HCT116 (cell line): ENCODE results near the gene OSTF1. TPM values are rescaled to one million over a fixed set of nuclear protein-coding genes. Genes with fewer than 3 reads are reported as not detected.

Experiments
- ATAC-seq: fragments of 200-7000 bp; cut with Tn5 transposase; 2 replicates; pipeline ENCODE4 v1.9.1; 2020; ENCODE audit warnings: mild to moderate bottlenecking, moderate library complexity
- BruUV-seq: library from RNA; stranded (reverse); fragments of 400-500 nt; replicated peaks from 2 replicates; lab custom pipeline; 2021; lab: Mats Ljungman, UMichigan
- CTCF ChIA-PET: fragments of 300-600 bp; sonication (Branson Sonifier 250); formaldehyde crosslinking; loops from one replicate; lab custom pipeline; 2021; ENCODE audit warnings: antibody characterized with exemption; lab: Charles Lee
- POLR2A ChIA-PET: fragments of 300-600, 350-600 bp; sonication (Branson Sonifier 250); formaldehyde crosslinking; loops from one replicate; lab custom pipeline; 2021; ENCODE audit warnings: antibody characterized with exemption; lab: Charles Lee
- RAD21 ChIA-PET, 2 experiments: fragments of 300-600 bp; sonication (Branson Sonifier 250); formaldehyde crosslinking; loops; one replicate each; lab custom pipeline; 2023; ENCODE audit warnings: low total read pairs in 2 of 2; ENCODE audit not compliant: uncharacterized antibody in 2 of 2, unreplicated experiment in 2 of 2, low non-redundant PET in 1 of 2; lab: Charles Lee
- DNase-seq: peaks from one replicate; pipeline ENCODE4 v3.0.0-alpha.2; 2010; ENCODE audit warnings: low read depth, low spot score
- H2AFZ ChIP-seq: fragments of 200-600 bp; shearing (Covaris generic), sonication (generic); 2 replicates; pipeline ENCODE4 v1.6.1; 2017; ENCODE audit warnings: low read depth, mixed run types, mixed read lengths, antibody characterized with exemption, low read length; ENCODE audit not compliant: poor library complexity, severe bottlenecking
- H3K27ac ChIP-seq: 2 replicates; pipeline ENCODE4 v1.5.1; 2012; ENCODE audit warnings: low read depth, low read length
- H3K27me3 ChIP-seq: fragments of 200-600 bp; sonication (generic); 2 replicates; pipeline ENCODE4 v1.6.1; 2016; ENCODE audit warnings: mixed run types, low read length, mixed read lengths; ENCODE audit not compliant: insufficient read depth
- H3K36me3 ChIP-seq, 2 experiments: fragments of 200-500 bp in 1 of 2; fragments of 200-600 bp in 1 of 2; sonication (Bioruptor generic) in 1 of 2; sonication (generic) in 1 of 2; 2 replicates each; pipeline versions ENCODE4 v1.5.1 to v1.6.1; 2014 to 2016; ENCODE audit warnings: low read length in 2 of 2, inconsistent platforms in 1 of 2, mixed read lengths in 1 of 2, mixed run types in 1 of 2; ENCODE audit not compliant: insufficient read depth in 2 of 2, control insufficient read depth in 1 of 2
- H3K4me1 ChIP-seq, 2 experiments: fragments of 200-600 bp in 1 of 2; sonication (generic) in 1 of 2; 2 replicates each; pipeline versions ENCODE4 v1.5.1 to v1.6.1; 2012 to 2017; ENCODE audit warnings: low read length in 2 of 2, inconsistent platforms in 1 of 2, mild to moderate bottlenecking in 1 of 2, mixed read lengths in 1 of 2, mixed run types in 1 of 2, moderate library complexity in 1 of 2; ENCODE audit not compliant: insufficient read depth in 2 of 2, control insufficient read depth in 1 of 2
- H3K4me2 ChIP-seq: fragments of 200-600 bp; sonication (generic); 2 replicates; pipeline ENCODE4 v1.6.1; 2017; ENCODE audit warnings: mixed run types, low read length, mixed read lengths
- H3K4me3 ChIP-seq, 2 experiments: fragments of 200-600 bp in 1 of 2; sonication (generic) in 1 of 2; replicated peaks in 1 of 2; 2 replicates each; pipeline ENCODE4 v1.5.1; 2011 to 2016; ENCODE audit warnings: low read length in 2 of 2, control low read depth in 1 of 2, low read depth in 1 of 2, mild to moderate bottlenecking in 1 of 2, mixed read lengths in 1 of 2, mixed run types in 1 of 2
- H3K79me2 ChIP-seq: fragments of 200-600 bp; sonication (generic); 2 replicates; pipeline ENCODE4 v1.6.1; 2017; ENCODE audit warnings: mild to moderate bottlenecking, mixed run types, low read length, moderate library complexity, mixed read lengths; ENCODE audit not compliant: insufficient read depth
- H3K9ac ChIP-seq: fragments of 200-600 bp; sonication (generic); 2 replicates; pipeline ENCODE4 v1.6.1; 2016; ENCODE audit warnings: low read length, mixed read lengths
- H3K9me2 ChIP-seq: fragments of 200-600 bp; sonication (generic), shearing (Covaris generic); 2 replicates; pipeline ENCODE4 v1.6.1; 2017; ENCODE audit warnings: mixed run types, mild to moderate bottlenecking, moderate library complexity; ENCODE audit not compliant: insufficient read depth
- H3K9me3 ChIP-seq, 2 experiments: fragments of 200-500 bp in 1 of 2; fragments of 200-600 bp in 1 of 2; sonication (Bioruptor generic) in 1 of 2; sonication (generic) in 1 of 2; 2 replicates each; pipeline ENCODE4 v1.6.1; 2014 to 2017; ENCODE audit warnings: low read length in 2 of 2, mixed read lengths in 2 of 2, inconsistent platforms in 1 of 2, low read depth in 1 of 2, mild to moderate bottlenecking in 1 of 2, mixed run types in 1 of 2, moderate library complexity in 1 of 2; ENCODE audit not compliant: control insufficient read depth in 1 of 2, insufficient read depth in 1 of 2
- H4K20me1 ChIP-seq: fragments of 200-600 bp; sonication (generic), shearing (Covaris generic); 2 replicates; pipeline ENCODE4 v1.6.1; 2017; ENCODE audit warnings: mixed run types, mild to moderate bottlenecking, moderate library complexity; ENCODE audit not compliant: insufficient read depth
- EZH2 ChIP-seq: fragments of 200-600 bp; sonication (generic); IDR thresholded peaks from 2 replicates; pipeline ENCODE4 v1.6.1; 2017; ENCODE audit warnings: antibody characterized with exemption, mixed run types
- FOSL1 ChIP-seq: IDR thresholded peaks from 2 replicates; pipeline ENCODE4 v1.6.1; 2012; ENCODE audit warnings: low read depth
- JUND ChIP-seq: IDR thresholded peaks from 2 replicates; pipeline ENCODE4 v1.6.1; 2012
- POLR2A ChIP-seq: IDR thresholded peaks from 2 replicates; pipeline ENCODE4 v1.7.0; 2011; ENCODE audit warnings: borderline replicate concordance; ENCODE audit not compliant: insufficient read depth, insufficient read length; ENCODE audit errors: extremely low read depth
- POLR2AphosphoS5 ChIP-seq: IDR thresholded peaks from 2 replicates; pipeline ENCODE4 v1.6.1; 2011; ENCODE audit warnings: mild to moderate bottlenecking, low read depth, low read length, moderate library complexity
- YY1 ChIP-seq: IDR thresholded peaks from 2 replicates; pipeline ENCODE4 v1.6.1; 2011; ENCODE audit warnings: low read length, low read depth, moderate library complexity, mild to moderate bottlenecking; ENCODE audit not compliant: insufficient replicate concordance; ENCODE audit errors: extremely low read depth
- ZFX ChIP-seq: fragments of 450-650 bp; IDR thresholded peaks from 2 replicates; pipeline ENCODE4 v1.6.1; 2017
- intact Hi-C: fragments of 100-400 bp; cut with micrococcal nuclease; formaldehyde crosslinking; loops from 2 replicates; pipeline ENCODE4 v1.10.0; 2022
- total RNA-seq: library from RNA; stranded (reverse); gene quantifications from one replicate; pipeline ENCODE4 v1.2.1, GENCODE V29; 2021; ENCODE audit not compliant: unreplicated experiment

OSTF1 gene
- total RNA-seq, 1 experiment from 2014 or later, result 20.7 TPM

GRCh38 chr9:75139201-75139600, 50.9 kb downstream of the OSTF1 start:
- Histone ChIP-seq H3K4me1 (no peaks in the 10 kb centered on the region), H4K20me1 (no peaks in the 10 kb centered on the region), H3K4me3 (no peak overlapping the region), H2AFZ (no peak overlapping the region), H3K9ac (no peak overlapping the region), H3K27ac (no peak overlapping the region)
- POLR2A ChIA-PET, result no interaction called here
- DNase-seq (no peak), ATAC-seq (no peak)
- CTCF ChIA-PET, result no interaction called here
- TF ChIP-seq EZH2, result no peak
- no peak for TF ChIP-seq POLR2A
- TF ChIP-seq, all 23 proteins: peak for 0
- Histone ChIP-seq H3K27me3 (no peaks in the 10 kb centered on the region), H3K9me3 (no peaks in the 10 kb centered on the region), H3K36me3 (no peaks in the 10 kb centered on the region), H3K79me2 (no peaks in the 10 kb centered on the region), H3K9me2 (no peaks in the 10 kb centered on the region), H3K4me2 (no peak overlapping the region)
- RAD21 ChIA-PET, result no interaction called here
- BruUV-seq, result no TSS peak
- intact Hi-C loops, result no loop called here

- POLR2A ChIA-PET, result no interaction called here
Measured at GRCh38 chr9:75140261-75140660, 51.9 kb downstream of the OSTF1 start.

GRCh38 chr9:75142202-75142601, 53.9 kb downstream of the OSTF1 start:
- CTCF ChIA-PET, result no interaction called here
- ATAC-seq, result no peak
- H3K27me3 ChIP-seq, result no peaks in the 10 kb centered on the region
- H3K4me3 ChIP-seq, result no peak overlapping the region
- no peak overlapping the region for H2AFZ ChIP-seq
- no peaks in the 10 kb centered on the region for H3K4me1 ChIP-seq
- POLR2A ChIA-PET, result no interaction called here
- H3K4me2 ChIP-seq, result no peak overlapping the region
- no peaks in the 10 kb centered on the region for H3K79me2 ChIP-seq
- TF ChIP-seq POLR2AphosphoS5, result no peak
- TF ChIP-seq FOSL1, result no peak
- TF ChIP-seq ZFX, result no peak
- TF ChIP-seq POLR2A, result no peak
- TF ChIP-seq, all 23 proteins: peak for 0
- BruUV-seq, result no TSS peak
- Histone ChIP-seq H3K36me3 (no peaks in the 10 kb centered on the region), H3K9me2 (no peaks in the 10 kb centered on the region), H4K20me1 (no peaks in the 10 kb centered on the region; the same call in 1 of the 2 replicates), H3K9me3 (no peaks in the 10 kb centered on the region), H3K9ac (no peak overlapping the region), H3K27ac (no peak overlapping the region)
- no peak for DNase-seq
- RAD21 ChIA-PET, result no interaction called here
- intact Hi-C loops, result no loop called here

More at GRCh38 chr9:75140261-75140660, 51.9 kb downstream of the OSTF1 start:
- DNase-seq (no peak), ATAC-seq (no peak)
- Histone ChIP-seq H3K79me2 (no peaks in the 10 kb centered on the region), H3K9me3 (no peaks in the 10 kb centered on the region), H2AFZ (no peak overlapping the region), H3K4me2 (no peak overlapping the region), H3K27me3 (no peaks in the 10 kb centered on the region), H3K4me3 (no peak overlapping the region), H3K27ac (no peak overlapping the region), H3K9me2 (no peaks in the 10 kb centered on the region), H3K9ac (no peak overlapping the region), H3K36me3 (no peaks in the 10 kb centered on the region), H4K20me1 (no peaks in the 10 kb centered on the region), H3K4me1 (no peaks in the 10 kb centered on the region)
- ChIA-PET RAD21 (no interaction called here), CTCF (no interaction called here)
- no TSS peak for BruUV-seq
- no peak for TF ChIP-seq JUND
- no peak for TF ChIP-seq YY1
- intact Hi-C loops, result loop anchor here (2.0 kb wide), 1 partner anchor 19 kb away; no protein-coding TSS in a partner anchor
